ENCODE data around the gene BMP8A.

The BMP8A gene

GRCh38 chr1:39573736-39574624 lies 82.5 kb downstream of the BMP8A start:
- DNase-seq = no peak

- DNase-seq = no peak
Observed at GRCh38 chr1:39574646-39575045, 83.2 kb downstream of the BMP8A start.
